ENCODE results near the gene PTPN22. TPM values are rescaled to one million over a fixed set of nuclear protein-coding genes. Genes with fewer than 3 reads are reported as not detected.

The PTPN22 gene
- total RNA-seq, 2 experiments from 2014 or later: 54.0 to 56.0 TPM

DNA sequence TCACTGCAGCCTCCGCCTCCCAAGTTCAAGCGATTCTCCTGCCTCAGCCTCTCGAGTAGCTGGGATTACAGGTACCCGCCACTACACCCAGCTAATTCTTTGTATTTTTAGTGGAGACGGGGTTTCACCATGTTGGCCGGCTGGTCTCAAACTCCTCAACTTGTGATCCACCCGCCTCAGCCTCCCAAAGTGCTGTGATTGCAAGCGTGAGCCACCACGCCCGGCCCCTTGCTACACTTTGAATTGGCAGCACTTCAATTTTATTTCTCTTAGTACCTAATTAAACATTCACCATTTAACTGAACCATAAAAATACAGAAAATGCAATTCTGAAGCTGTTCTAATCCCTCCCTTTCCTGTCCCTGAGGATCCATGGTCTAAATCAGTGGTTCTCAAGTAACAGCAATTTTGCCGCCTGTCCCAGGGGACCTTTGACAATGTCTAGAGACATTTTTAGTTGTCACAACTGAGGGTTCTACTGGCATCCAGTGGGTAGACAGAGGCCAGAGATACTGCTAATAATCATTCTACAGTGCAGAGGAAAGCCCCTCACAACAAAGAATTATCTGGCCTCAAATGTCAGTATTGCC is 20.2 kb upstream of the PTPN22 start:
- intact Hi-C loops (cut with micrococcal nuclease): no loop called here
- H3K27ac Mint-ChIP-seq: no peak overlapping the region
- H3K4me1 Mint-ChIP-seq (ENCODE audit: low read depth): peaks cover 8% of the 10 kb centered on the region
- H3K4me3 Mint-ChIP-seq: no peak overlapping the region
- TF ChIP-seq, protein P1, sequence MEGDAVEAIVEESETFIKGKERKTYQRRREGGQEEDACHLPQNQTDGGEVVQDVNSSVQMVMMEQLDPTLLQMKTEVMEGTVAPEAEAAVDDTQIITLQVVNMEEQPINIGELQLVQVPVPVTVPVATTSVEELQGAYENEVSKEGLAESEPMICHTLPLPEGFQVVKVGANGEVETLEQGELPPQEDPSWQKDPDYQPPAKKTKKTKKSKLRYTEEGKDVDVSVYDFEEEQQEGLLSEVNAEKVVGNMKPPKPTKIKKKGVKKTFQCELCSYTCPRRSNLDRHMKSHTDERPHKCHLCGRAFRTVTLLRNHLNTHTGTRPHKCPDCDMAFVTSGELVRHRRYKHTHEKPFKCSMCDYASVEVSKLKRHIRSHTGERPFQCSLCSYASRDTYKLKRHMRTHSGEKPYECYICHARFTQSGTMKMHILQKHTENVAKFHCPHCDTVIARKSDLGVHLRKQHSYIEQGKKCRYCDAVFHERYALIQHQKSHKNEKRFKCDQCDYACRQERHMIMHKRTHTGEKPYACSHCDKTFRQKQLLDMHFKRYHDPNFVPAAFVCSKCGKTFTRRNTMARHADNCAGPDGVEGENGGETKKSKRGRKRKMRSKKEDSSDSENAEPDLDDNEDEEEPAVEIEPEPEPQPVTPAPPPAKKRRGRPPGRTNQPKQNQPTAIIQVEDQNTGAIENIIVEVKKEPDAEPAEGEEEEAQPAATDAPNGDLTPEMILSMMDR (IDR thresholded peaks at IDR 0.05): no peak
- ChIA-PET CTCF (interaction anchor here (0.7 to 1.2 kb wide), 3 partner anchors 12 to 58 kb away, joined by 3 to 5 read pairs (median 3); partner anchors contain the start of gene AP4B1), POLR2A (interaction anchor here (1.2 to 2.4 kb wide), 3 partner anchors 10 to 13 kb away, joined by 3 to 6 read pairs (median 5); no protein-coding TSS in a partner anchor)
- H3K9me3 Mint-ChIP-seq: no peaks in the 10 kb centered on the region
- ATAC-seq (no peak), DNase-seq (no peak)
- peaks cover 24% of the 10 kb centered on the region for H3K36me3 Mint-ChIP-seq (ENCODE audit: low read depth)
- H3K27me3 Mint-ChIP-seq: no peaks in the 10 kb centered on the region

DNA sequence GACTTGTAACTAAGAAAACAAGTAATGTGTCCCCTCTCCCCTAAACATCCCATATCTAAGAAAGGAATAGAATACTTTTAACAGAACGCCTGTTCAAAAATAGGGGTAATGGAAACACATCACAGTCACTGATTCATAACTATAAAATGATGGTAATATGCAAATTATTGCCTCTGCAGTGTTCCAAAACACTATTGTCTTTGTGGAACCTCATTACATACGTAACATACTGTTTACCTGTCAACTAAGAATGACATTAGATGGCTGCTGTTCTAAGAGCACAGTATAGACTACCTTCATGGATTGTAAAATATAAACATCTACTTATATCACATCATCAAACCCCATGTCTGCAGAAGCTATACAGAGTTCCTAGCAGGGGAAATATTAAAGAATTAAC is 19.3 kb upstream of the PTPN22 start:
- Mint-ChIP-seq H3K36me3 (ENCODE audit: low read depth) (peaks cover 17% of the 10 kb centered on the region), H3K4me3 (no peak overlapping the region), H3K27me3 (no peaks in the 10 kb centered on the region), H3K4me1 (ENCODE audit: low read depth) (peaks cover 8% of the 10 kb centered on the region), H3K27ac (no peak overlapping the region), H3K9me3 (no peaks in the 10 kb centered on the region)
- TF ChIP-seq, protein P1 (IDR thresholded peaks at IDR 0.05): no peak
- DNase-seq (no peak), ATAC-seq (no peak)
- intact Hi-C loops (cut with micrococcal nuclease): no loop called here
- POLR2A ChIA-PET: interaction anchor here (0.6 to 2.4 kb wide), 3 partner anchors 11 to 21 kb away, joined by 3 to 6 read pairs (median 4); no protein-coding TSS in a partner anchor
- CTCF ChIA-PET: interaction anchor here (0.7 to 0.8 kb wide), 2 partner anchors 13 to 56 kb away, joined by 3 to 5 read pairs; partner anchors contain the start of gene AP4B1

DNA sequence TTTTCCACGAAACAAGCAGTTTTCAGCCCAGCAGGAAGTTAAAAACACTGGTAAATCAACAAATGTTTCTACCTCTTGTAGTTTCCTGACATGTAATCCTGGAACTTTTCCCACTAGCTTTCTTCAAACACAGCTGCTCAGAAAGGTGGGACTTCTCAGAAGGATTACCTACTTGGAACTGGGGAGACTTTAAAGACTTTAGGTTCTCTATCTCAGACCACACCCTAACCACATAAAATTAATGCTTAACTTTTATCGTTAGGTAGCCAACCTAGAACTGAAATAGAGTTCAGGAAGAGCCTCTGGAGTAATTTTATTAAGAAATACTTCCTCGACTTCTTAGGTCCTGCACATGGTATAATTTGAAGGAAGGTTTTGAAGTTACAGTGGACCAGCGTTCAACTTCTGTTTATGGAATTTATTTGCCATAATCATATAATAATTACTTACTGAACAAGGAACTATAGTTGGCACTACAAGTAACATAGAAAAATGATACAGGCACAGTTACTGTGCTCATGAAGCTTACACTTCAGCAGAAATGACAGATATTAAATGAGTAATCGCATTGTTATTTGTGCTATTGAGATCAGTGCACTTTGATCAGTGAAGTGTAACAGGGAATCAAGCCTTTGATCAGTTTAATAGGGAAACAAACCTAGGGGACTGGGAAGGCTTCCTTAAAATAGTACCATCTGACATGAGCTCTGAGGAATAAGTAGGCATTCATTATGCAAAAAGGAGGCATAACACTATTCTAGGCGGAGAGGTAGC is 16.1 kb upstream of the PTPN22 start, which contains the start of gene BCL2L15:
Gene BCL2L15, minus strand, starts transcription at position 180 of the 774 bp plus-strand sequence. CDS start 206 bp downstream, outside the sequence.
- Mint-ChIP-seq H3K36me3 (ENCODE audit: low read depth) (peaks cover 7% of the 10 kb centered on the region), H3K4me1 (ENCODE audit: low read depth) (peaks cover 11% of the 10 kb centered on the region), H3K27ac (no peak within 1 kb of the TSS), H3K4me3 (no peak within 1 kb of the TSS), H3K27me3 (no peaks in the 10 kb centered on the region), H3K9me3 (no peaks in the 10 kb centered on the region)
- no peak for DNase-seq
- TF ChIP-seq, protein P1 (IDR thresholded peaks at IDR 0.05): no peak
- ChIA-PET POLR2A (interaction anchor here (1.0 to 3.7 kb wide), 4 partner anchors 10 to 76 kb away, joined by 3 to 16 read pairs (median 3); partner anchors contain the start of genes AP4B1 and DCLRE1B), CTCF (interaction anchor here (0.6 to 1.3 kb wide), 5 partner anchors 9 to 18 kb away, joined by 3 to 4 read pairs (median 3); no protein-coding TSS in a partner anchor)
- intact Hi-C loops (cut with micrococcal nuclease): no loop called here
- ATAC-seq: no peak

DNA sequence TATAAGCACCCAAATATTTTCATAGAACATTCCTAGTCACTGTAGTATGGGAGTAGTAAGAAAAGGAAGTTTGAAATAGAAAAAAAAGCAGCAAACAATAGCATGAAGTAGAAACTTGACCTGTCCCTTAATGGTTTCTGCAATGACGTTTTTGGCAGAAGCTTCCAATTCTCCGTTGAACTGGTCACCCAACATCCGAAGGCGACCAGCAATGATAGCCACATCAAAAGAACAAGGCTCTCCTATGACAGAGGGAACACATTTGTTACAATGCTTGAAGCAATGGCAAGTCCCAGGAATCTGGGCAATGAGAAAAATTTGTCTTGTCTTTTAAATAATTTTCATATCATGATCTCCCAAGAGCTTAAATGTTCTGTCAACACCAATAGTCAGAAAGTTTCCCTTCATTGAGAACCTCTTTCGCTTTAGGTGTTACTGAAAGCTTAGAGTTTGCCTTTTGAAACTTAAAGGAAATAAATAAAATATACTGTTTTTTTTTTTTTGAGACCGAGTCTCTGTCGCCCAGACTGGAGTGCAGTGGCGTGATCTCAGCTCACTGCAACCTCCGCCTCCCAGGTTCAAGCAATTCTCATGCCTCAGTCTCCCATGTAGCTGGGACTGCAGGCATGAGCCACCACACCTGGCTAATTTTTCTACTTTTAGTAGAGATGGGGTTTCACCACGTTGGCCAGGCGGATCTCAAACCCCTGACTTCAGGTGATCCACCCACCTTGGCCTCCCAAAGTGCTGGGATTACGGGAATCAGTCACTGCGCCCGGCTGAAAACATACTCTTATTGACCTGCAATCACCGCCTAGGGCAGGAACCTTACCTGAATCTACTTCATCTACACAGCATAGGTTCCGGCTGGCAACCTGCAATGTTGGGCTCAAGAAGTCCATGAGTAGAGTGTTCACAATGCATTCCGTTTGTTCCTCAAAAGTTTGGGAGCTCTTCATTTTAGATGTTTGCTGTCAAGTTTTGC is 15.2 kb upstream of the PTPN22 start:
- Mint-ChIP-seq H3K27me3 (no peaks in the 10 kb centered on the region), H3K36me3 (ENCODE audit: low read depth) (peaks cover 7% of the 10 kb centered on the region), H3K4me1 (ENCODE audit: low read depth) (peaks cover 11% of the 10 kb centered on the region), H3K4me3 (no peak overlapping the region), H3K27ac (no peak overlapping the region), H3K9me3 (no peaks in the 10 kb centered on the region)
- CTCF ChIA-PET: interaction anchor here (1.1 to 1.3 kb wide), 3 partner anchors 11 to 17 kb away, joined by 3 read pairs; no protein-coding TSS in a partner anchor
- intact Hi-C loops (cut with micrococcal nuclease): no loop called here
- DNase-seq (no peak), ATAC-seq (no peak)
- POLR2A ChIA-PET: interaction anchor here (0.7 to 3.7 kb wide), 4 partner anchors 13 to 18 kb away, joined by 3 to 16 read pairs (median 4); partner anchors contain the start of genes AP4B1 and DCLRE1B
- TF ChIP-seq, protein P1 (IDR thresholded peaks at IDR 0.05): no peak
